ENCODE measurements around the gene UPK3A. TPM values are rescaled to one million over a fixed set of nuclear protein-coding genes. Genes with fewer than 3 reads are reported as not detected.

The UPK3A gene
- total and polyA plus RNA-seq, 2 experiments from 2014 or later: 0.47 TPM; not detected in 1

DNA sequence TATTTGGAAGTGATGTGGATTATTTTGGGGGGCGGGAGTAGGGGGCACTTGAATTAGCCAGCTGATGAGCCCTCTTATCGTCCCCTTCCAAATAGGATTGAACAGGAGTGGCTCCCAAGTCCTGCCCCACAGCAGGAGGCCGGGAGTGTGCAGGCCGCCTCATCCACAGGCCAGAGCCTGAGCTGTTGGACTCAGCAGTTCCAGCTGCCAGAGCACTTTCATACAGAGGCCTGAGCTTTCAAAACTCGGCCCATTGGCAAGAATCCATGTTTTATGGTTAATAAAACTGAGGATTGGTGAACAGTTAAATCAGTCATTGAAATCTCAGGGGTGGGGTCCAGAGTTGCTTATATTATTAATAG, 34.6 kb downstream of the UPK3A start:
- TF ChIP-seq JUNB (IDR thresholded peaks at IDR 0.05; ENCODE audit: unreplicated experiment) (no peak), CREB1 (CRISPR knock-in tag; IDR thresholded peaks at IDR 0.05; ENCODE audit: low read depth) (no peak), POLR2AphosphoS5 (IDR thresholded peaks at IDR 0.05; ENCODE audit: low read depth) (no peak), ZNF114 (CRISPR knock-in tag; IDR thresholded peaks at IDR 0.05) (no peak), NANOG (IDR thresholded peaks at IDR 0.05; ENCODE audit: borderline replicate concordance) (no peak), ZNF331 (CRISPR knock-in tag; IDR thresholded peaks at IDR 0.05; ENCODE audit: low read depth) (no peak), STAT1 (IDR thresholded peaks at IDR 0.05; ENCODE audit: unreplicated experiment) (no peak), EZH2 (IDR thresholded peaks at IDR 0.05; ENCODE audit: low read depth, unreplicated experiment) (no peak), EZH2phosphoT487 (IDR thresholded peaks at IDR 0.05; ENCODE audit: unreplicated experiment) (no peak)
- TF ChIP-seq, protein P1, sequence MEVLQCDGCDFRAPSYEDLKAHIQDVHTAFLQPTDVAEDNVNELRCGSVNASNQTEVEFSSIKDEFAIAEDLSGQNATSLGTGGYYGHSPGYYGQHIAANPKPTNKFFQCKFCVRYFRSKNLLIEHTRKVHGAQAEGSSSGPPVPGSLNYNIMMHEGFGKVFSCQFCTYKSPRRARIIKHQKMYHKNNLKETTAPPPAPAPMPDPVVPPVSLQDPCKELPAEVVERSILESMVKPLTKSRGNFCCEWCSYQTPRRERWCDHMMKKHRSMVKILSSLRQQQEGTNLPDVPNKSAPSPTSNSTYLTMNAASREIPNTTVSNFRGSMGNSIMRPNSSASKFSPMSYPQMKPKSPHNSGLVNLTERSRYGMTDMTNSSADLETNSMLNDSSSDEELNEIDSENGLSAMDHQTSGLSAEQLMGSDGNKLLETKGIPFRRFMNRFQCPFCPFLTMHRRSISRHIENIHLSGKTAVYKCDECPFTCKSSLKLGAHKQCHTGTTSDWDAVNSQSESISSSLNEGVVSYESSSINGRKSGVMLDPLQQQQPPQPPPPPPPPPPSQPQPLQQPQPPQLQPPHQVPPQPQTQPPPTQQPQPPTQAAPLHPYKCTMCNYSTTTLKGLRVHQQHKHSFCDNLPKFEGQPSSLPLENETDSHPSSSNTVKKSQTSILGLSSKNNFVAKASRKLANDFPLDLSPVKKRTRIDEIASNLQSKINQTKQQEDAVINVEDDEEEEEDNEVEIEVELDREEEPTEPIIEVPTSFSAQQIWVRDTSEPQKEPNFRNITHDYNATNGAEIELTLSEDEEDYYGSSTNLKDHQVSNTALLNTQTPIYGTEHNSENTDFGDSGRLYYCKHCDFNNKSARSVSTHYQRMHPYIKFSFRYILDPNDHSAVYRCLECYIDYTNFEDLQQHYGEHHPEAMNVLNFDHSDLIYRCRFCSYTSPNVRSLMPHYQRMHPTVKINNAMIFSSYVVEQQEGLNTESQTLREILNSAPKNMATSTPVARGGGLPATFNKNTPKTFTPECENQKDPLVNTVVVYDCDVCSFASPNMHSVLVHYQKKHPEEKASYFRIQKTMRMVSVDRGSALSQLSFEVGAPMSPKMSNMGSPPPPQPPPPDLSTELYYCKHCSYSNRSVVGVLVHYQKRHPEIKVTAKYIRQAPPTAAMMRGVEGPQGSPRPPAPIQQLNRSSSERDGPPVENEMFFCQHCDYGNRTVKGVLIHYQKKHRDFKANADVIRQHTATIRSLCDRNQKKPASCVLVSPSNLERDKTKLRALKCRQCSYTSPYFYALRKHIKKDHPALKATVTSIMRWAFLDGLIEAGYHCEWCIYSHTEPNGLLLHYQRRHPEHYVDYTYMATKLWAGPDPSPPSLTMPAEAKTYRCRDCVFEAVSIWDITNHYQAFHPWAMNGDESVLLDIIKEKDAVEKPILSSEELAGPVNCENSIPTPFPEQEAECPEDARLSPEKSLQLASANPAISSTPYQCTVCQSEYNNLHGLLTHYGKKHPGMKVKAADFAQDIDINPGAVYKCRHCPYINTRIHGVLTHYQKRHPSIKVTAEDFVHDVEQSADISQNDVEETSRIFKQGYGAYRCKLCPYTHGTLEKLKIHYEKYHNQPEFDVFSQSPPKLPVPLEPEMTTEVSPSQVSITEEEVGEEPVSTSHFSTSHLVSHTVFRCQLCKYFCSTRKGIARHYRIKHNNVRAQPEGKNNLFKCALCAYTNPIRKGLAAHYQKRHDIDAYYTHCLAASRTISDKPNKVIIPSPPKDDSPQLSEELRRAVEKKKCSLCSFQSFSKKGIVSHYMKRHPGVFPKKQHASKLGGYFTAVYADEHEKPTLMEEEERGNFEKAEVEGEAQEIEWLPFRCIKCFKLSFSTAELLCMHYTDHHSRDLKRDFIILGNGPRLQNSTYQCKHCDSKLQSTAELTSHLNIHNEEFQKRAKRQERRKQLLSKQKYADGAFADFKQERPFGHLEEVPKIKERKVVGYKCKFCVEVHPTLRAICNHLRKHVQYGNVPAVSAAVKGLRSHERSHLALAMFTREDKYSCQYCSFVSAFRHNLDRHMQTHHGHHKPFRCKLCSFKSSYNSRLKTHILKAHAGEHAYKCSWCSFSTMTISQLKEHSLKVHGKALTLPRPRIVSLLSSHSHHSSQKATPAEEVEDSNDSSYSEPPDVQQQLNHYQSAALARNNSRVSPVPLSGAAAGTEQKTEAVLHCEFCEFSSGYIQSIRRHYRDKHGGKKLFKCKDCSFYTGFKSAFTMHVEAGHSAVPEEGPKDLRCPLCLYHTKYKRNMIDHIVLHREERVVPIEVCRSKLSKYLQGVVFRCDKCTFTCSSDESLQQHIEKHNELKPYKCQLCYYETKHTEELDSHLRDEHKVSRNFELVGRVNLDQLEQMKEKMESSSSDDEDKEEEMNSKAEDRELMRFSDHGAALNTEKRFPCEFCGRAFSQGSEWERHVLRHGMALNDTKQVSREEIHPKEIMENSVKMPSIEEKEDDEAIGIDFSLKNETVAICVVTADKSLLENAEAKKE (CRISPR knock-in tag; IDR thresholded peaks at IDR 0.05): no peak
- TF ChIP-seq, protein P2, sequence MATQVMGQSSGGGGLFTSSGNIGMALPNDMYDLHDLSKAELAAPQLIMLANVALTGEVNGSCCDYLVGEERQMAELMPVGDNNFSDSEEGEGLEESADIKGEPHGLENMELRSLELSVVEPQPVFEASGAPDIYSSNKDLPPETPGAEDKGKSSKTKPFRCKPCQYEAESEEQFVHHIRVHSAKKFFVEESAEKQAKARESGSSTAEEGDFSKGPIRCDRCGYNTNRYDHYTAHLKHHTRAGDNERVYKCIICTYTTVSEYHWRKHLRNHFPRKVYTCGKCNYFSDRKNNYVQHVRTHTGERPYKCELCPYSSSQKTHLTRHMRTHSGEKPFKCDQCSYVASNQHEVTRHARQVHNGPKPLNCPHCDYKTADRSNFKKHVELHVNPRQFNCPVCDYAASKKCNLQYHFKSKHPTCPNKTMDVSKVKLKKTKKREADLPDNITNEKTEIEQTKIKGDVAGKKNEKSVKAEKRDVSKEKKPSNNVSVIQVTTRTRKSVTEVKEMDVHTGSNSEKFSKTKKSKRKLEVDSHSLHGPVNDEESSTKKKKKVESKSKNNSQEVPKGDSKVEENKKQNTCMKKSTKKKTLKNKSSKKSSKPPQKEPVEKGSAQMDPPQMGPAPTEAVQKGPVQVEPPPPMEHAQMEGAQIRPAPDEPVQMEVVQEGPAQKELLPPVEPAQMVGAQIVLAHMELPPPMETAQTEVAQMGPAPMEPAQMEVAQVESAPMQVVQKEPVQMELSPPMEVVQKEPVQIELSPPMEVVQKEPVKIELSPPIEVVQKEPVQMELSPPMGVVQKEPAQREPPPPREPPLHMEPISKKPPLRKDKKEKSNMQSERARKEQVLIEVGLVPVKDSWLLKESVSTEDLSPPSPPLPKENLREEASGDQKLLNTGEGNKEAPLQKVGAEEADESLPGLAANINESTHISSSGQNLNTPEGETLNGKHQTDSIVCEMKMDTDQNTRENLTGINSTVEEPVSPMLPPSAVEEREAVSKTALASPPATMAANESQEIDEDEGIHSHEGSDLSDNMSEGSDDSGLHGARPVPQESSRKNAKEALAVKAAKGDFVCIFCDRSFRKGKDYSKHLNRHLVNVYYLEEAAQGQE (IDR thresholded peaks at IDR 0.05; ENCODE audit: unreplicated experiment): no peak
- TF ChIP-seq, protein P3, sequence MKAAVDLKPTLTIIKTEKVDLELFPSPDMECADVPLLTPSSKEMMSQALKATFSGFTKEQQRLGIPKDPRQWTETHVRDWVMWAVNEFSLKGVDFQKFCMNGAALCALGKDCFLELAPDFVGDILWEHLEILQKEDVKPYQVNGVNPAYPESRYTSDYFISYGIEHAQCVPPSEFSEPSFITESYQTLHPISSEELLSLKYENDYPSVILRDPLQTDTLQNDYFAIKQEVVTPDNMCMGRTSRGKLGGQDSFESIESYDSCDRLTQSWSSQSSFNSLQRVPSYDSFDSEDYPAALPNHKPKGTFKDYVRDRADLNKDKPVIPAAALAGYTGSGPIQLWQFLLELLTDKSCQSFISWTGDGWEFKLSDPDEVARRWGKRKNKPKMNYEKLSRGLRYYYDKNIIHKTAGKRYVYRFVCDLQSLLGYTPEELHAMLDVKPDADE (IDR thresholded peaks at IDR 0.05): no peak
- TF ChIP-seq, protein P4, sequence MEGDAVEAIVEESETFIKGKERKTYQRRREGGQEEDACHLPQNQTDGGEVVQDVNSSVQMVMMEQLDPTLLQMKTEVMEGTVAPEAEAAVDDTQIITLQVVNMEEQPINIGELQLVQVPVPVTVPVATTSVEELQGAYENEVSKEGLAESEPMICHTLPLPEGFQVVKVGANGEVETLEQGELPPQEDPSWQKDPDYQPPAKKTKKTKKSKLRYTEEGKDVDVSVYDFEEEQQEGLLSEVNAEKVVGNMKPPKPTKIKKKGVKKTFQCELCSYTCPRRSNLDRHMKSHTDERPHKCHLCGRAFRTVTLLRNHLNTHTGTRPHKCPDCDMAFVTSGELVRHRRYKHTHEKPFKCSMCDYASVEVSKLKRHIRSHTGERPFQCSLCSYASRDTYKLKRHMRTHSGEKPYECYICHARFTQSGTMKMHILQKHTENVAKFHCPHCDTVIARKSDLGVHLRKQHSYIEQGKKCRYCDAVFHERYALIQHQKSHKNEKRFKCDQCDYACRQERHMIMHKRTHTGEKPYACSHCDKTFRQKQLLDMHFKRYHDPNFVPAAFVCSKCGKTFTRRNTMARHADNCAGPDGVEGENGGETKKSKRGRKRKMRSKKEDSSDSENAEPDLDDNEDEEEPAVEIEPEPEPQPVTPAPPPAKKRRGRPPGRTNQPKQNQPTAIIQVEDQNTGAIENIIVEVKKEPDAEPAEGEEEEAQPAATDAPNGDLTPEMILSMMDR (conservative IDR thresholded peaks at IDR 0.05; ENCODE audit: low read depth in 2 of 2): no peak
- no peak overlapping the region; the same call in 1 of the 2 replicates for H3K27ac Mint-ChIP-seq

More for the DNA sequence above, 34.6 kb downstream of the UPK3A start:
- Mint-ChIP-seq H3K4me1 (peaks cover 24% of the 10 kb centered on the region), H3K36me3 (ENCODE audit: low read depth) (peaks cover 16% of the 10 kb centered on the region), H3K4me3 (no peak overlapping the region), H3K9me3 (no peaks in the 10 kb centered on the region), H3K27me3 (ENCODE audit: insufficient read depth, low read depth, poor library complexity) (peaks cover 5% of the 10 kb centered on the region)
- Histone ChIP-seq H3K4me2 (no peak overlapping the region), H2AFZ (no peak overlapping the region), H3K79me2 (replicated peaks; ENCODE audit: insufficient read depth) (peaks cover 81% of the 10 kb centered on the region), H3K36me3 (ENCODE audit: insufficient read depth) (no peaks in the 10 kb centered on the region; the same call in 1 of the 2 replicates), H3F3A (replicated peaks; ENCODE audit: low read depth) (peaks cover 5% of the 10 kb centered on the region; the same call in 1 of the 2 replicates), H3K4me3 (no peak overlapping the region), H3K27me3 (ENCODE audit: insufficient read depth) (no peaks in the 10 kb centered on the region), H3K9me2 (ENCODE audit: insufficient read depth) (no peaks in the 10 kb centered on the region), H3K4me1 (ENCODE audit: insufficient read depth) (peaks cover 15% of the 10 kb centered on the region; the same call in 1 of the 2 replicates), H3K27ac (ENCODE audit: low read depth) (no peak overlapping the region), H4K20me1 (replicated peaks; ENCODE audit: insufficient read depth) (peaks cover 21% of the 10 kb centered on the region)
- DNase-seq (ENCODE audit: low spot score): peak; percentile 17
- ATAC-seq: peak; percentile 32; the same call in 2 of the 3 replicates

Data from GM23338 (cell line).